Subcutaneous abdominal adipose tissue (tissue), 5 donors: ENCODE results near the gene MYL3.

Source experiments
- H3K27ac ChIP-seq: one replicate; pipeline ENCODE4 v1.7.0; 2013; ENCODE audit warnings: low read depth, mild to moderate bottlenecking, inconsistent platforms, low read length, moderate library complexity
- H3K27me3 ChIP-seq, 5 donors: one replicate each; pipeline ENCODE4 v1.7.0; 2013; ENCODE audit warnings: low read length in 5 of 5, inconsistent platforms in 1 of 5; ENCODE audit not compliant: control insufficient read depth in 5 of 5, insufficient read depth in 4 of 5
- H3K36me3 ChIP-seq, 5 donors: one replicate each; pipeline ENCODE4 v1.7.0; 2013; ENCODE audit warnings: low read length in 5 of 5; ENCODE audit not compliant: control insufficient read depth in 5 of 5, insufficient read depth in 5 of 5
- H3K4me1 ChIP-seq, 5 donors: one replicate each; pipeline ENCODE4 v1.7.0; 2013; ENCODE audit warnings: low read length in 5 of 5, mild to moderate bottlenecking in 3 of 5, moderate library complexity in 1 of 5; ENCODE audit not compliant: control insufficient read depth in 5 of 5, insufficient read depth in 5 of 5
- H3K4me3 ChIP-seq, 5 donors: one replicate each; pipeline ENCODE4 v1.7.0; 2013; ENCODE audit warnings: low read length in 5 of 5, low read depth in 1 of 5
- H3K9ac ChIP-seq, 5 donors: one replicate each; pipeline ENCODE4 v1.7.0; 2013; ENCODE audit warnings: low read length in 5 of 5, mild to moderate bottlenecking in 4 of 5, moderate library complexity in 3 of 5
- H3K9me3 ChIP-seq, 5 donors: one replicate each; pipeline ENCODE4 v1.7.0; 2013; ENCODE audit warnings: low read length in 5 of 5; ENCODE audit not compliant: control insufficient read depth in 5 of 5
- donor health status: healthy.
- donor health status: healthy.
- donor health status: healthy.
- donor health status: healthy.
- donor health status: healthy.

Gene MYL3

GRCh38 chr3:46893146-46893748 is 30.0 kb upstream of the MYL3 start:
- Histone ChIP-seq H3K27ac (no peak overlapping the region), H3K27me3 (peaks cover 0 to 5% (median 0%) of the 10 kb centered on the region in 5 donors), H3K9ac (no peak overlapping the region), H3K9me3 (no peaks in the 10 kb centered on the region), H3K36me3 (no peaks in the 10 kb centered on the region), H3K4me1 (peaks cover 6 to 45% (median 38%) of the 10 kb centered on the region in 5 donors), H3K4me3 (peak overlapping the region in 2 of 5 donors; percentile 62 to 68)

DNA sequence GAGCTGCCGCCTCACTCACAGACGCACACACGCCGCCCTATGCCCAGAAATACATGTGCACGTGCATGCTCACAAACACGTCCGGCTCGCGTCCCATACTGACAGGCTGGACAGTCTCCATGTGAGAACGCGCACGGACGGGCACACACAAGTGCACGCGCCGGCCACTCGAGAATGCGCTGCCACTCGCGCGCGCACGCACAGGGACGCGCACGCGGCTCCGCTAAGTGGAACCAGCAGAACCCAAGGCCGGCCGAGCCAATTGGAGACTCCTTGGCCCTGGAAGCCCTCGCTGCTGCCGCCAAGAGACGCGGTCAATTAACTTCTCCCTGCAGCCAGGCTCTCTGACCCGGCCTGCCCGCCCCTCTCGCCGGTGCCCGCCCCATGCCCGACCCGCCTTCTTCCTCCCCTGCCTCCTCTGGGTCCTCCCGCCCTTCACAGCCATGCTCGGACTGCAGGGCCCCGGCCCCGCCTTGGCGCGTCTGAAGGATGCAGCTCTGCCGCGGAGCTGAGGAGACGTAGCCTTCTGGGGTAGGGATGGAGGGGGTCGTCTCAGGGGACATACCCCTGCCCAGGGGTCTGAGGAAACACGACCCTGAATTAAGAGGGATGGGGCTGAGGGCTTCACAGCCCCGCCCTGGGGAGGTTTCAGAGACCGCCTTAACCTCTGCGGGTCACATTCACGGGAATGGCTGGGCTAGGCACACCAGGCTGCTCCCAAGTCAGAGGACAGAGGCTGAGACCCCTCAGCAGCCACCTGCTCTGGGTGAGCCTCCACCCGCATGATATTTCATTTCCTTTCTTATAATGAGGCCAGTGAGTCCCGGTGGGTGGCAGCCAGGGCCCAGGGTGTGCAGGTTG is 29.3 kb upstream of the MYL3 start:
- peak overlapping the region; percentile 58 to 68 (median 62) for H3K4me3 ChIP-seq
- H3K9ac ChIP-seq, result peak overlapping the region in 3 of 5 donors; percentile 13 to 67 (median 21)
- H3K27ac ChIP-seq, result no peak overlapping the region
- H3K4me1 ChIP-seq, result peaks cover 6 to 46% (median 38%) of the 10 kb centered on the region in 5 donors
- no peaks in the 10 kb centered on the region for H3K36me3 ChIP-seq
- no peaks in the 10 kb centered on the region for H3K27me3 ChIP-seq
- H3K9me3 ChIP-seq, result no peaks in the 10 kb centered on the region

DNA sequence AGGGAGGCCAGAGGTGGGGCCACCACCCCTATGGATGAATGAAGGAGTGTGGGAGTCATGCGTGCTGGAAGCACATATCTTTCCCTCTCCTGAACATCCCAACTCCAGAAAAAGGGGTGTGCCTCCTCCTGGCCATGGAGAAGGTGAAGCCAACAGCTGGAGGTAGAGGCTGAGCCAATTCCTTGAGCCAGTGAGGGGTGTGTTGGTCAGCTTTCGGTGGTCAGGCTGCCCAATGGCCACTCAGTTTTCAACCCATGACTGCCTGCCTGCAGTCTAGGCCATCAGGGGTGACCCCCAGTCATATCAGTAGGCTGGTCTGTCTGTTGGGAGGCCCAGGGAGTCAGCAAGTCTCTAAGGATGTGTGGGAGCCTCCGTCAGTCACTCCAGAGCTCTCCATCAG is 27.9 kb upstream of the MYL3 start:
- H3K4me1 ChIP-seq, result peaks cover 4 to 46% (median 38%) of the 10 kb centered on the region in 5 donors

GRCh38 chr3:46890132-46890531 is 26.9 kb upstream of the MYL3 start:
- Histone ChIP-seq H3K27me3 (no peaks in the 10 kb centered on the region), H3K9me3 (no peaks in the 10 kb centered on the region), H3K4me1 (peaks cover 4 to 50% (median 39%) of the 10 kb centered on the region in 5 donors), H3K36me3 (no peaks in the 10 kb centered on the region), H3K27ac (no peak overlapping the region), H3K9ac (no peak overlapping the region), H3K4me3 (no peak overlapping the region)

More for the DNA sequence above, 27.9 kb upstream of the MYL3 start:
- no peak overlapping the region for H3K4me3 ChIP-seq
- H3K27ac ChIP-seq, result no peak overlapping the region
- no peaks in the 10 kb centered on the region for H3K9me3 ChIP-seq
- no peaks in the 10 kb centered on the region for H3K36me3 ChIP-seq
- no peaks in the 10 kb centered on the region for H3K27me3 ChIP-seq
- H3K9ac ChIP-seq, result no peak overlapping the region

GRCh38 chr3:46889381-46890110 is 26.3 kb upstream of the MYL3 start:
- Histone ChIP-seq H3K36me3 (no peaks in the 10 kb centered on the region), H3K27me3 (no peaks in the 10 kb centered on the region), H3K9ac (no peak overlapping the region), H3K4me1 (peaks cover 4 to 56% (median 44%) of the 10 kb centered on the region in 5 donors), H3K27ac (no peak overlapping the region), H3K9me3 (no peaks in the 10 kb centered on the region), H3K4me3 (no peak overlapping the region)

GRCh38 chr3:46888705-46889104 is 25.5 kb upstream of the MYL3 start:
- Histone ChIP-seq H3K27ac (no peak overlapping the region), H3K9me3 (no peaks in the 10 kb centered on the region), H3K27me3 (peaks cover 0 to 6% (median 4%) of the 10 kb centered on the region in 5 donors), H3K4me1 (peaks cover 6 to 61% (median 52%) of the 10 kb centered on the region in 5 donors), H3K9ac (peak overlapping the region in 1 of 5 donors; percentile 10), H3K36me3 (no peaks in the 10 kb centered on the region), H3K4me3 (no peak overlapping the region)

- Histone ChIP-seq H3K27me3 (peaks cover 0 to 9% (median 6%) of the 10 kb centered on the region in 5 donors), H3K9ac (no peak overlapping the region), H3K27ac (no peak overlapping the region), H3K4me3 (no peak overlapping the region), H3K4me1 (peaks cover 6 to 58% (median 49%) of the 10 kb centered on the region in 5 donors), H3K36me3 (no peaks in the 10 kb centered on the region), H3K9me3 (no peaks in the 10 kb centered on the region)
These were observed 24.8 kb upstream of the MYL3 start for GRCh38 chr3:46887980-46888494.

- Histone ChIP-seq H3K4me3 (no peak overlapping the region), H3K36me3 (no peaks in the 10 kb centered on the region), H3K9ac (no peak overlapping the region), H3K27ac (no peak overlapping the region), H3K27me3 (peaks cover 0 to 19% (median 6%) of the 10 kb centered on the region in 5 donors), H3K4me1 (peaks cover 2 to 61% (median 49%) of the 10 kb centered on the region in 5 donors), H3K9me3 (no peaks in the 10 kb centered on the region)
These were observed 22.4 kb upstream of the MYL3 start for GRCh38 chr3:46885612-46886011.

- Histone ChIP-seq H3K36me3 (no peaks in the 10 kb centered on the region), H3K4me3 (no peak overlapping the region), H3K9ac (no peak overlapping the region), H3K27ac (no peak overlapping the region), H3K4me1 (peaks cover 2 to 58% (median 46%) of the 10 kb centered on the region in 5 donors), H3K27me3 (peaks cover 0 to 19% (median 6%) of the 10 kb centered on the region in 5 donors), H3K9me3 (no peaks in the 10 kb centered on the region)
These were observed 21.7 kb upstream of the MYL3 start for GRCh38 chr3:46884929-46885328.
